SK-N-DZ (cell line): ENCODE results near the gene TRIM47.

ENCODE experiments used
- DNase-seq: peaks from one replicate; pipeline ENCODE4 v3.0.0-alpha.2; 2015; ENCODE audit warnings: low spot score

The TRIM47 gene

DNA sequence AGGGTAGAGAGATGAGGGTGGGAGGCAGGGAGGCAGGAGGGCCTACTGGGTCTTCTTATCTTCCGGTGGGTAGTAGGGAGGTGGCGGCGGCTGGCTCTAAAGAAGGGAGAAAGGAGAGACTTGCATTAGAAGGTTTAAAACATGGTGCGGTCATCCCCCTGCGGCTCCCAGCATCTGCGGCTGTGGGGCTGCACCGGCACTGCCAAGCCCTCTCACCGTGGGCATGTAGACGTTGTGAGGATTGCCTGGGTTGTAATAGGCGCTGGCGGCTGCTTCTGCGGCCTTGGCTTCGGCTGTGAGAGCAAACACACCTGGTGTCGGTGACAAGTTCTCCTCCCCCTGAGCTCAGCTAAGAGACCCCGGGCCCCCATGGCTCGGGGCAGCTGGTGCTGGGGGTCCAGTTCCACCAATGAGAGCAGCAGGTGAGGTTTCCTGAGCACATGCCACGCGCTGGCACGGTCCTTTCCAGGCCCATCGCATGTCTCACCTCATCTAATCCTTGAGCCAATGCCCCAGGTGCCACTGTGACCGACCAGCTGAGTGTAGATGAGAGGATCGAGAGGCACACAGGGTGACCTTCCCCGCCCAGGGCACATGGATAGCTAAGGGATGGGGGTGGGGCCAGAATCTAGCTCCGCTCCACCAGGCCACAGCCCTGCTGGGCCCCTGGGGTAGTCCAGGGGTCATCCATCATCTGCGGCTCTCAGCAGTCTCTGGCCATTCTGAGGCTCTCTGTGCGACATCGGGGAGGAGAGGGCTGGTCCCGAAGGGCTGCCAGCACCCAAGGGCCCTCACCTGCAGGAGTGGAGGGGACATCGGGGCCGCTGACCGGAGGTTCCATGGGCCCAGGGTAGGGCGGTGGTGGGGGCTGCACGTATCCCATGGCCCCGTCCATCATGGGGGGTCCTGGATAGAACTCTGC lies 31.4 kb downstream of the TRIM47 start:
- DNase-seq = no peak

DNA sequence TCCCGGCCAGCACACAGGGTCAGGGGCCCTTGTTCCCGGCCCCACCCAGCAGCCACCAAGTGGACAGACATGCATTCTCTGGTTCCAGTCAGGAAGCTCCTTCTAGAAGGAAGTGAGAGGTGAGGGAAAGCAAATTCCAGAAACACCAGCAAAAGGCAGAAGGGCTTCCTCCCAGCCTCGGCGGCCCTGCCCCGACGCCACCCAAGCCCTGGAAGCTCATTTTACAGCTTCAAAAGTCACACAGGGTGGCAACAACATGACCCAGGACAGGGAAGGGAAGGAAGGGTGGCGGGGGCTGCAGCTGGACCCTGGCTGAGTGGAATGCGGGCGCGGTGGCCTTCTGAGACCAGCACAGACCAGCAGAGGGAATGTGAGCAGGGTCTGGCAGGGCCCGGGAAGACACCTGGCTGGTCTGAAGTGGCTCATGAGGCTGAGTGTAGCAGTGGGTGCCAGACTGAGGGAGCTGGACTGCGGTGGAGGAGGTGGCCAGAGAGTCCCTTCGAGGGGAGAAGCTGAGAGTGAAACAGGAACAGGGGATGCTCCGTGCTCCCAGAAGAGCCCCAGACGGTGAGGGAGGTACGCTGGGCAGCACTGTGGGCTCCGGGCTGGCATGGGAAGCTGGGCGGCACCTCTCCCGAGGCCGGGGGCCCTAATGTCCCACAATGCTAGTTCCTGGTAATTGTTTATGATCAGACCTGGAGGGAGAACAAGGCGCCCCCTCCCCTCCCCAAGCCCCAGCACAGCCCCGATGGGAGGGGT lies 32.3 kb downstream of the TRIM47 start:
- DNase-seq = no peak

DNA sequence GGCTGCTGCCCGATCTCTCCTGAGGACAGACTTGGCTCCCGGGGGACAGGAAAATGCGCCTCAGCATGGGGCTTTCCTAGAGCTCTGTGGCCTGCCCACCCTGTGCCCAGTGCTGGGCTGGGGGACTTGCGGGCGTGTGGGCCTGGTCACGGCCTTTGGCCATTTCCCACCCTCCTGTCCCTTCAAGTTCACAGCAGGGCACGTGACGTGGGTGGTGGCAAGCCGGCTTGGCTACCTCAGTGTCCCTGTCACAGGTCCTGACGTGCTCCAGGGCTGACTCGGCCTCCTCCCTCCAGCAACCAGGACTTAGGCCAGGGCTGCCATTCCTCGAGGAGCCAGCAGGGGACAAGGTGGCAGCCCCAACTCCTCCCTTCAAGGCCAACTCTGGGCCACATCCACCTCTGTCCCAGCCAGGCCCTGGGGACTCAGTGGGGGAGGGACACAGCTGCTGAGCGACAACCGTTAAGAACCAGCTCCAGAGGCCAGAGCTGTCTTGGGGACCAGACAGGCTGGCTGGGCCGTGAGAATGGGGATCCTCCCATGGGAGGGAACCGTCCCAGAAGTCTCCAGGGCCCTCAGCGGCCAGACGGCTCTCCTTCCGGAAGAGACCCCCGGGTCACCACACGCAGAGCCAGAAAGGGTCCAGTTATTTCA lies 33.2 kb downstream of the TRIM47 start:
- peak; percentile 96 for DNase-seq

DNA sequence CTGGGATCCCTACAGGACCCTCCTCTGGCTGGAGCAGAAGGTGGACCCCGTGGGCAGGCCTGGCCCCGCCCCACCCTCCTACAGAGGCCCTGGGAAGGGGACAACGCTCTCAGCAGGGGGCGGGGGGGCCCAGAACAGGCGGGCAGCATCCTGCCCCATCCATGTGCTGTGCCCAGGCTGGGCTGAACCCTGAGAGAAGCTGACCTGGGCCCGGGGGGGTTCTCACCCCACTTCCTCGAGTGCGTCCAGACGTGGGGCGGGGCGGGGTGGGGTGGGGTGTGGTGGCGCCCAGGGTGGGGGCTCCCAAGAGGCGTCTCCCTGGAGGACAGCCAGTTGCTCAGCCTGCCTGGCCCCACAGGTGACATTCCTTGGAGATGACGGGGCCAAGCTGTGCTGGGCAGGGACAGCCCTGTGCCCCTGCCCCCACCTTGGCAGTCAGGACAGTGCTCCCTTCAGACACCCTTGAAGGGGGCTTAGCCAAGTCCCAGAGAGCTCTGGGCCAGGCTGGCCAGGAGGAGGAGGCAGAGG lies 33.8 kb downstream of the TRIM47 start:
- no peak for DNase-seq

DNA sequence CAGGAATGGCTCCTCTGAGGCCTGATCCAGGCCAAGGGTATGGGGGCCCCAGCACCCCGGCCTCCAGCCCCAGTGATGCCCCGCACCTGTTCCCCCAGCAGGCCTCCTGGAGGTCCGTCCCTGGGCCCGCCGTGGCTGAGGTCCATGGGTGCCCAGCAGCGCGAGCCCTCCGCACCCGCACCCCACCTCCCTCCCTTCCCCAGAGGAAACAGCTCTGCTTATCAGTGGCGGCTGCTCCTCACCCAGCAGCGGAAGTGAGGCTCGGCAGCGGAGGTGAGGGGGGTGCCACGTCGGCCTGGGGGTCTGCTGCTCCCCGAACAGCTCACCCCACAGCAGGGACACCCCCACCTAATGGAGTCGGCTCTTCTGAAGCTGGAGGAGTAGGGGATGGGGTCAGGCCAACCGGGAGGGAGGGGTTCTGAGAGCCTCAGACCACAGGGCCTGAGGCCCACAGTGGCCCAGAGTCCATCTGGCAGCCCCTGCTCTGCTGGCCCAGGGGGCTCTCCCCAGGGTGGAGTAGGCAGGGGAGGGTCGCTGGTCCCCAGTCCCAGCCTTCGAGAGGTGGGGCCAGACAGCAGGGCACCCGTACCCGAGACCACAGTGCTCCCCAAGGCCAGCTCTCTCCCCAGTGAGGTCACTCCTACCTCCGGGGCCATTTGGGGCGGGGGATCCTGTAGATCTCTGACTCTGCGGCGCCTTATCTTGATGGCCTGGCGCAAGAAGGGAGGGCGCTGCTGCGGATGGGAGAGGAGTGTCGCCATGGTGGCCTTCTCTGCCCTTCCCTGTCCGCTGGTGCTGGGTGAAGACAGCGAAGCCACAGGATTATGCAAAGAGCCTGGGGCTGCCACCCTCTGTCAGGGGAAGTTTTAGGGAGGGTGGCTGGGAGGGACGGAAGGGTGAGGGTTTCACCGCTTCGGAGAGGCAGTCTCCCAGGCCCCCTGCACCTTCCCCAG lies 34.5 kb downstream of the TRIM47 start, which contains the start of gene UNC13D:
UNC13D (minus strand) TSS at position 828 of the 953 bp plus-strand sequence; CDS start at position 761, 67 bp downstream.
- peak; percentile 56 for DNase-seq

DNA sequence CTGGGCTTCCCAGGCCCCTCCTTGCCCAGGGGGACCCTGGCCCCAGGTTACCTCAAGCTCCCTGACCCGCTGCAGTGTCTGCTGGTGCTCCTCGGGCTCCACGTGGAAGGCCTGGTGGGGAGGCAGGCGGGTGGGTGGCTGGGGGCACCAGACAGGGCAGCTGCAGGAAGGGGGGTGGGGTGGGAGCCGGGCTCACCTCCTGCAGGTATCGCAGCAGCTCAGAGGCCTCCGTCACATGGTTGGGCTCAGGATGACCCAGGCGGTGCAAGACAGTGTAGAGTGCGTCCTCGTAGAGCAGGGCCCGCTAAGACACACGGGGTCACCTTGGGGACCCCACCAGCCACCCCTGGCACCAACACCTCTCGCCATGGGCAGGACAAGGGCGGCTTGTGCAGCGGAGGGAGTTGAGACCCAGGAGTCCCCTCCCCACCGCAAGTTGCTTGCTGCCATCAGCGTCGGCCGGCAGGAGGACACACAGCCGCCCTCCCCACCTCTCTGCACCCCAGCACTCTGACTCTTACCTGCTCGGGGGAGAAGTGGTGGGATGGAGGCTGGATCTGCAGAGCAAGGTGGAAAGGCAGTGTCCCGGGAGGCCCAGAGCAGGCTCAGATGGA lies 35.3 kb downstream of the TRIM47 start:
- DNase-seq = no peak

DNA sequence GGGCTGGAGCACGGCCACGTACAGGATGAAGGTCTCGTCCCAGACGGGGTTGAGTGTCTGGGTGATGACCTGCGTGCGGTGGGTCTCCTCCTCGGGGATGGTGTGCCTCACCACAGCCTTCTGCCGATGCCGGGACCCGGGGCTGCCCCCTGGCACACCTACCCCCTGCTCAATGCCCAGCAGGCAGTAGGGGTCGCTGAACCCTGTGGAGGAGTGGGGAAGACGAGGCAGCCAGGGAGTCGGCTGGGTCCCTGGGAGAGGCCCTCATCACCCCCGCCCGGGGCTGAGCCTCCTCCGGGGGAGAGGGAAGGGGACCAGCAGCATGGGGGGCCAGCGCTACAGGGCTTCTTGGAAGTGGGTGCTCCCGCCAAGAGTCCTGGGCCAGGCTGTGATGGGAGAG lies 36.0 kb downstream of the TRIM47 start:
- no peak for DNase-seq

DNA sequence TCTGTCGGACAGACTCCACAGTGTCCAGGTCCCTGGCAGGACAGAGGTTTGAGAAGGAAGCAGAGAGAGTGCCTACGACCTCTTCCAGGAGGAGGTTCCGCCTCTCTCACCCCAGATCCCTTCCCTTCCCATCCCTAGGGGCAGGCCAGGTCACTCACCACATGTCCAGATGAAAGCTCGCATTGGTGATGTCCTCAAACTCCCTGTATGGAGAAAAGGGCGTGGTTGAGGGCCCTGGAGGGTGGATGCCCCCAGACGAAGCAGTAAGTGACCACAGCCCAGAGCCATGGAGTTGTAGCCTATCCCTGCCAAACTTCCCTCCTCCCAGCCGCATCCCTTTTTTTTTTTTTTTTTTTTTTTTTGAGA lies 37.6 kb downstream of the TRIM47 start:
- no peak for DNase-seq

DNA sequence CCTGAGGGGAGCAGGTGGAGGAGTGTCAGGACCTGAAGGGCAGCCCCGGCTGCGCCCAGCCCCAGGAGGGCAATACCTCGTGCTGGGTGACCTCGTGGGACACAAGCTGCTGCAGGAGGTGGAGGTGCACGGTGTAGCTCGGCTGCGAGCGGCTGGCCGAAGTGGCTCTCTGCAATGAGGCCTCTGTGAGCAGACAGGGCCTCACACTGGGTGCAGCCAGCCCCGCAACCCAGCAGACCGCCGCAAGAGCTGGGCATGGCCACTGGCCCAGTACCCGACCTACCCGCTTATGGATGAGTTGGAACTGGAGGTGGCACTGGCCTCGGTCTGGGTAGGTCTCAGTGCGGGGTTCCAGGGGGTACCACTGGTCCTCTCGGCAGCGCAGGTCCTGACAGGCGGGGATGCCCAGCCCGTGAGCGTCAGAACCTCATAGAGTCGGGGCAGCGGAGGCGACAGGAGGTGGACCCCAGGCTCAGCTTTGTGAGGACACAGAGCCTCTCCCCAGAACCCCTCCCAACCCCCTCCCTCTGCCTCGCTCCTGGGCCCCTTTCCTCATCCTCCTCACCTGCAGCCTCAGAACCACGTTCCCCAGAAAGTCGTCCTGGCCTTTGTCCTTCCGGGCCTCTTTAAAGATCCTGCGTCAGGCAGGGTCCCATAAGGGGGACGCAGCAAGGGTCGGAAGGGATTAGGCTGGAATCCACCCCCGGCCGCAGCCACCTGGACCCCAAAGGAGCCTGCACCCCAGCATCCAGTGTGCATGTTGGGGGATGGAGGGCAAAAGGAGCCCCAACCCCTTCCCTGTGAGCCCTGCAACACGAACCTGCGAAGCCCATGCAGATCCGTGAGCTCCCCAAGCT lies 38.2 kb downstream of the TRIM47 start:
- no peak for DNase-seq

DNA sequence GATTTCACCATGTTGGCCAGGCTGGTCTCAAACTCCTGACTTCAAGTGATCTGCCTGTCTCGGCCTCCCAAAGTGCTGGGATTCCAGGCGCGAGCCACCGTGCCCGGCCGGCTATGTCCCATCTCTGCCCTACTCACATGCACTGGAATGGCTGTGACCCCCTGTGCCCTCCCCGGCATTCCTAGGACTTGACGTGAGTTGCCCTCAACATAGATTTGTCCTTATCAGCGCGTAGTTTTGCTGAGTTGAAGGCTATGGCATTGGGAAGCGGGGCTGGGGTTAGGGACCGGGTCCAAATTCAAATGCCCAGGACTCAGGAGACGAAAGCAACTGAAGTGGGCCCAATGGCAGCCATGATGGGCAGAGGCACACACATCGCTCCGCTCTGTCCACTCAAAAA lies 40.0 kb downstream of the TRIM47 start:
- DNase-seq = no peak

DNA sequence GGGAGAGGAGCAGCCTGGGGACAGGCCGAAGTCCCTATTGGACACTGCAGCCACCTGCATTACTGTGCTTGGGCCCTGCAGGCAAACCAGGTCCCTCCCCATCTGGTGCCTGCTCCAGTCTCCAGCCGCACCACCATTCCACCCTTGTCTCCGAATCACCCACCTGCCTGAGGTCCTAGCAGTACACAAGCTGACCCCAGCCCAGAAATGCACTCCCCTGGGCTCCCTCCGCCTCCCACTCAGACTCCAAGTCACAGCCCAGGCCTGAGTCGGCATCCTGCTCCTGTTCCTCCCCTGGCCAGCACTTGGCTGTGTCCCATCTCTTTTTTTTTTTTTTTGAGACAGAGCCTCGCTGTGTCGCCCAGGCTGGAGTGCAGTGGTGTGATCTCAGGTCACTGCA lies 40.5 kb downstream of the TRIM47 start:
- no peak for DNase-seq

DNA sequence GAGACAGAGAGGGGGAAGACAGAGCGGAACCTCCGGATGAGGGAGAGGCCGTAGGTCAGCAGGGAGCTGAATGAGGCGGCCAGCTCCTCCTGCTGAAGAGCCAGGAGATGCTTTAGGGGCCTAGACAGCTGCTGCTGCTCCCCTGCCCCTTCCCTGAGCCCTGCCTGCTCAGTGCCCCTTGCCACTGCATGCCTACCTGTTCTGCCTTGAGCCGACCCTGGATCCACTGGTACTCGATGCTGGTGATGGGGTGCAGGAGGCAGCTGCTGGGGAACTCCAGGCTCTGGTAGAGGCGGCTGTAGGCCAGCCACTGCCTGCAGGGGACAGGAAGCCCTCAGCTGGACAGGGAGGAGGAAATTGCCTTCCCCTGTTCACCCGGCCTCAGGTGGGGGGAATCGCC lies 41.8 kb downstream of the TRIM47 start:
- no peak for DNase-seq

DNA sequence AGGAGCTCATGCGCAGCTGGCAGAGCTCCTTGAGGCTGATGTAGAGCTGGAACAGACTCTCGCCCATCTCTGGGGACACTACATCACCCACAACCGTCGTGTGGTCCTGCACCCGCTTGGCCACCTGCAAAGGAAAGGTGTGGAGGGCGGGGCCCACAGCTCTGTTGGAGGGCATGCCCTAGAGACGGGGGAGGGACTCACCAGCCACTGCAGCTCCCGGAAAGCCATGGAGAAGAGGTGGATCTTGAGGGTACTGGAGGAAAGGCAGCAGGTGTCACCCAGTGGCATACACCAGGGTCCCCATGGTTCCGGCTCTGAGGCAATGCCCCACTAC lies 42.8 kb downstream of the TRIM47 start:
- DNase-seq = no peak

DNA sequence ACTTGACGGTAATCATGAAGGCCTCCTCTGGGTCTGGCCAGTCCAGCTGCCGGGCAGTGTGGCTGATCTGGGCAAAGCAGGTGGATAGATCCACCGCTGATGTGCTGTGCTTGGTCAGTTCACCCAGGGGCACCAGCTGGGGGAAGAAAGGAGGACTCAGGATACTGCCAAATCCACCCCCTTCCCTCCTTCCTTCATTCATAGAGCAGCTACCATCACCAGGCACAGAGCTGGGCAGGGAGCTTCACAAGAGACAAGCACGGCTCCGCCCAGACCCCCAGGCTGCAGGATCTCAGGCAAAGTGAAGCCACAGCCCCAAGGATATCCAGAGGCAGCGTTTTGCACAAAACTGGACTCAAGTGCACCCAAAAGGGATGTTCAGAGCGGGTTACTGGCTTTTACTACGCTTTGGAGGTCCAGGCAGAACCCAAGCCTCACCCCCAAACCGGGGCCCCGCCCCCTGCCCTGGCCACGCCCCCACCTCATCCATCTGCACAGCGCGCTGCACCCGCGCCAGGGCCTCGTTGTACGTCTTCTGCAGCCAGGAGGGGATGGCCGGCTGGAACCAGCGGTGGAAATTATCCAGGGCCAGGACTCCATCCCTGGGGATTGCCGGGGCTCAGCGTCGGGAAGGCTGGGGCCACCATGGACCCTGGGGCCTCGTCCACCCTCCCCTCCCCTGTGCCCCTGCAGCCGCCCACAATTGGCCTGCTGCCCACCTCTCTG lies 43.3 kb downstream of the TRIM47 start:
- DNase-seq = peak; percentile 62

DNA sequence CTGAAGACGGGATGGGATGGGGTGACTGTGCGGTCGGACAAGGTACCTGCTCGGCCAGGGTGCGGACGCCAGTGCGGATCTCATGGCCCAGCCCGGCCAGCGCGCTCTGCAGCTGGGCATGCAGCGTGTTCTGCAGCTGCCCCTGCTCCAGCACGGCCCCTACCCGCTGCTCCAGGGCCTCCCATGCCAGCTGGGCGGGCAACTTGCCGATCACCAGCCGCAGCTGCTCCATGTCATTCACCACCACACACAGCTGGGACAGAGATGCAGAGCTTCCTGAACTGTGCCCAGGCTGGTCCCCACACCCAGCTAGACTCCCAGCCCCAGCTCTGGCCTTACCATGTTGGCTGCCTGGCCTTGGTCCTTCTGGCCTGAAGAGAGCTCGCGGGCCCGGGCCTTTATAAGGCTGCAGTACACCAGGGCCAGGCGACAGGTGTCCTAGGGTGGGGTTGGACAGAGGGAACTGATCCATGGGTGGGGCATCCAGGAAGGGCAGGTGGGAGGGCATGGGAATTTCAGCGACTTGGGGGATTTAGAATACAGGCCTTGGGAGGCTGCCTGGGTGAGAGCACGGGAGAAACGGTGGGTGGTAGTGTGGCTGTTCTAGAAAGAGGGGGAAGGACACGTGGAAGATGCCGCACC lies 44.0 kb downstream of the TRIM47 start:
- no peak for DNase-seq

DNA sequence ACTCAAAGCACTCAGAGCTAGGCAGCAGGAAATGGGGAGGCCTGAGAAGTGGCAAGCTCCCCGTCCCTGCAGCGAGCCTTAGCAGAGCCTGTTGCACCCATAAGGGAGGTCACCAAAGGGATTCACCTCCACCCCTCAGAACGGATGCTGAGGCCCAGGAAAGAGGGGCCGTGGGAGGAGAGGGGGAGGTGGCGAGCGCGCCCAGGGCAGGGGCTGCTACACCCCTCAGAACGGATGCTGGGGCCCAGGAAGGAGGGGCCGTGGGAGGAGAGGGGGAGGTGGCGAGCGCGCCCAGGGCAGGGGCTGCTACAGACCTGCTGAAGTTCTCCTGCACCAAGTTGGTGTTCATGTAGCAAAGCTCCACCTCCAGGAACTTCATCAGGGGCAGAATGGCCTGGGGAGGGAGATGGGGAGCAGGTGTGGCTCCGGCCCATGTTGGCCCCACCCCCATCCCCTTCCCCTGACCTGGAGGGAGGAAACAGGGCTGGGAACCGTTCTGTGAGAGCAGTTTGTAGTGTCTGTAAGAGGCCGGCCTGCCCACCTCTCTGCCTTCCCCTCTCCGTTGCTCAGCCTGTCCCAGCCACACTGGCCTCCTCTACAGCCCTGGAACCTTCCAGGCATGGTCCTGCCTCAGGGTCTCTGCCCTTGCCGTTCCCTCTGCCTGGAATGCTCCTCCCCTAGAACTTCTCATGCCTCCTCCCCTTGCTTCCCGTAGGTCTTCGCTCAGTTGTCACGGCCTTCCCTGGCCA lies 45.6 kb downstream of the TRIM47 start:
- no peak for DNase-seq

DNA sequence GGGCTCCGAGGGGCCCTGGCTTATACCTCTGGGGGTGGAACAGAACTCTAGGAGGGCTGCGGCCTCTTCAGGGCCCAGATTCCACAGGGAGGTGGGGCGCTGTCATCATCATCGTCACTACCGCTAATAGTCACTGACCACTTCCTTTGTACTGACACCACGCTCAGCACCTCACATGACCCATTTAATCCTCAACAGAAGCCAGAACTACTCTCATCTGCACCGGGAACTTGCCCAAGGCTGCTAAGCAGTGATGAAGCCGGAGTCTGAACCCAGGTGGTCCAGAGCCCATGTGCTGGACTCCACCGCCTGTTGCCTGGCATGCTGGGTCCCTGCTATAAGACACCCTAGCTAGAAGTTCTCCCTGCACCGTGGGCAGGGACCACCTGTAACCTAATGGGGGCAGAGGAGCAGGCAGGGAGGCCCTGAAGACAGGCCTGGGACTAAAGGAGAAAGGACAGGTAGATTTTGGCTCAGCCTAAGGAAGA lies 46.2 kb downstream of the TRIM47 start:
- no peak for DNase-seq
